NCI-H2196 treated with DMSO at 0.1 percent for 48 hours (cell line): ENCODE measurements around the gene CD53.
"Not testable (repeated sequence)": the region's sequence is repeated elsewhere in the genome, so short reads cannot be mapped to it uniquely, and the experiment has no call there.

Experiments
- DNase-seq: peaks from one replicate; lab custom pipeline; 2025; ENCODE audit not compliant: unreplicated experiment; lab: John Stamatoyannopoulos, UW

The CD53 gene

GRCh38 chr1:110914676-110915075 lies 41.7 kb downstream of the CD53 start:
- DNase-seq = no peak

DNA sequence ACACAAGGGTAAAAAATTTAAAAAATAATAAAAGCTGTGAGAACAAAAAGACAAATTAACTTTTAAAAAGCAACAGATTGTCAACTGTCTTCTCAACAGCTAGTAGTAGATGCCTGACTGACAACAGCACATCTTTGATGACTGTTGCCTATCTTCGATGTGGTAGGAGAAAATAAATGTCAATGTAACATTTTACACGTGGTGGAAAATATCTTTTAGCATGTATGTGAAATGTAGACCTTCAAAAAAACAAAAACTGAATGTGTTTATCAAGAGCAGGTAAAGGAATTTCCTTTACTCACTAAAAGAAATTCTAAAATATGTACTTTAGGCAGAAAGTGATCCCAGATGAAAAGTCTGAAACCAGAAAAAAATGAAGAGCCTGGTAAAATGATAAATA lies 42.9 kb downstream of the CD53 start:
- no peak for DNase-seq

GRCh38 chr1:110916274-110916668 lies 43.3 kb downstream of the CD53 start:
- DNase-seq = no peak

- no peak for DNase-seq
Measured at GRCh38 chr1:110916669-110917306, 43.8 kb downstream of the CD53 start.

DNA sequence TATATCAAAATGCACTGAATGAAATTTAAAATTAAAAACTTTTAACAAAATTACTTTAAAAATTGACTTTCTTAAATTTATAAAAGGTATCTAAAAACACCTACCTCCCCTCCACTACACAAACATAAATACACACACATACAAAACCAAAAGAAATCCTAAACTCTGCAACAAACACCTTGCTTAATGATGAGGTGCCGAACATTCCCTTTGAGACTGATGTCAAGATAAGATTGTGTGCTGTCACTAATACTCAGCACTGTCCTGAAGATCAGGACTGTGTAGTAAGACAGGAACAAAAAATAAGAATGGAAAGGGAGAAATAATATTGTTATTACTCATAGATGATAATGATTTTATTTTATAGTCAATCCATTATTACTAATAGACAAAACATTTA lies 45.1 kb downstream of the CD53 start:
- no peak for DNase-seq

- DNase-seq = no peak
Measured at GRCh38 chr1:110921953-110922352, 49.0 kb downstream of the CD53 start.

GRCh38 chr1:110927484-110928075 lies 54.6 kb downstream of the CD53 start:
- no peak for DNase-seq

- no peak for DNase-seq
Measured at GRCh38 chr1:110928191-110928590, 55.2 kb downstream of the CD53 start.

DNA sequence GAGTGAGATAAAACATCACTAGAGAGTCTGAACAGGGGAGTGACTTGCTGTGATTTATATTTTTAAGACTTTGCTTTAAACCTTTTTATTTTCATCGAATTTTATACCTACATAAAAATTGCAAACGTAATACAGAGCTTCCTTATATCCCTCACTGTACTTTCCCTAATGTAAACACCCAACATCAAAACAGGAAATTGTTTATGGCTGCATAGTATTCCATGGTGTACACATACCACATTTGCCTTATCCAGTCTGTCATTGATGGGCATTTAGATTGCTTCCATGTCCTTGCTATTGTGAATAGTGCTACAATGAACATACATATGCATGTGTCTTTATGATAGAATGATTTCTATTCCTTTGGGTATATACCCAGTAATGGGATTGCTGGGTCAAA lies 56.0 kb downstream of the CD53 start:
- no peak for DNase-seq

DNA sequence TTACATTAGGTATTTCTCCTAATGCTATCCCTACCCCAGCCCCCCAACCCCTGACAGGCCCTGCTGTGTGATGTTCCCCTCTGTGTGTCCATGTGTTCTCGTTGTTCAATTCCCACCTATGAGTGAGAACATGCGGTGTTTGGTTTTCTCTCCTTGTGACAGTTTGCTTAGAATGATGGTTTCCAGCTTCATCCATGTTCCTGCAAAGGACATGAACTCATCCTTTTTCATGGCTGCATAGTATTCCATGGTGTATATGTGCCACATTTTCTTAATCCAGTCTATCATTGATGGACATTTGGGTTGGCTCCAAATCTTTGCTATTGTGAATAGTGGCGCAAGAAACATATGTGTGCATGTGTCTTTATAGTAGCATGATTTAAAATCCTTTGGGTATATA lies 58.1 kb downstream of the CD53 start:
- DNase-seq = not testable (repeated sequence)

- no peak for DNase-seq
Measured at GRCh38 chr1:110936567-110936966, 63.6 kb downstream of the CD53 start.

DNA sequence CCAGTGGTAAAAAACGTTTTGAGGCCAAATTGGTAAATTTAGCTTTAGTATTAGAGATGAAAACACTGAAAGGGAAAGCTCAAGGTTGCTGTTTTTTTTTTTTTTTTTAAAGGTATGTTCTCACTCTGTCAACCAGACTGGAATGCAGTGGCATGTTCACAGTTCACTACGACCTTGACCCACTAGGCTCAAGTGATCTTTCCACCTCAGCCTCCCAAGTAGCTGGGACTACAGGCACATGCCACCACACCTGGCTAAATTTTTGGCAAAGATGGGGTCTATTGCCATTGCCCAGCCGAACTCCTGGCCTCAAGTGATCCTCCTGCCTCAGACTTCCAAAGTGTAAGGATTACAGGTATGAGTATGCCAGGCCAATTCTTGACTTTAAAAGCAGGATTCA lies 71.9 kb downstream of the CD53 start:
- DNase-seq = no peak

GRCh38 chr1:110945626-110946025 lies 72.7 kb downstream of the CD53 start:
- no peak for DNase-seq

DNA sequence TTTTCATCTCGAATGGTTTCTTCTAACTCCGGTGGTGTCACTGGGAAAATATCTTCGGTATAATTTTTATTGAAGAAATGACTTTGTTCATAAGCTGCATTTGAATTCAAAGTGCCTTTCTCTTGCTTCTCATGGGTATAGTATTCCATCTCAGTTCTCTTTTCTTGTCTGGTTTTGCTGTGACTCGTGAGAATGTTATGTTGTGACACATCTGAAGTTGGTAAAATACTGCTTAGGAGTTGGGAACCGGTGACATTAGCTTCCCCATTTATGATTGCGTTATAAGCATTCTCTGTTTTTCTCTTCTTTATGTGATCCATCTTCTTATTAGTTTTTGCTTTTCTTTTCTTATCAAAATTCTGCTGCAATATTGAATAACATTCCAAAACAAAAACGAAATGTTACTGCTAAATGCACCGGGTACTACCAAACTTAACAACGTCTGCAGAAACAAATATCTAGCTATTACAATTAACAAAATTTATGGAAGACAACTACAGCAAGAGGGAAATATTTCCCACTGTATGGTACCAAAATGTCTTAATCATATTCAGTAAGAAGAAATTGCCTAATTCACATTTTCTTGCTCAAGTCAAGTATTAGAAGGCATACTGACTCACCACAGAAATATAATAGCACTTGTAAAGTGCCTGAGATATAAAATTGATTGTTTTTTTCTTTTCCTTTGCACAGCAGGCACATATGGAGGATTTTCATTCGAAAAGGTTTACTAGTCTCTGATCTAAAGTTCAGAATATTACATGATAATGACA lies 75.3 kb downstream of the CD53 start:
- no peak for DNase-seq
